ENCODE results near the gene ZCCHC10.

DNA sequence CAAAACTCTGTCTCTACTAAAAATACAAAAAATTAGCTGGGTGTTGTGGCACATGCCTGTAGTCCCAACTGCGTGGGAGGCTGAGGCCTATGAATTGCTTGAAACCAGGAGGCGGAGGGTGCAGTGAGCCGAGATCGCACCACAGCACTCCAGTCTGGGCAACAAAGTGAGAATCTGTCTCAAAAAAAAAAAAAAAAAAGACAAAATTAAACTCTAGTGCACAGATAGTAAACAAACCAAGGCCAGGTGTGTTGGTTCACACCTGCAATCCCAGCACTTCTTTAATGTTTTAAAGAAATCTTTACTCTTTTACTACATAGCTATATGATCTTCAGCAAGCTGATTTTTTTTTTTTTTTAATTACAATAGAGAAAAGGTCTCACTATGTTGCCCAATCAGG, 8.4 kb downstream of the ZCCHC10 start:
- TF ChIP-seq POLR2AphosphoS5 (IDR thresholded peaks at IDR 0.05) = no peak
- TF ChIP-seq, protein P1, sequence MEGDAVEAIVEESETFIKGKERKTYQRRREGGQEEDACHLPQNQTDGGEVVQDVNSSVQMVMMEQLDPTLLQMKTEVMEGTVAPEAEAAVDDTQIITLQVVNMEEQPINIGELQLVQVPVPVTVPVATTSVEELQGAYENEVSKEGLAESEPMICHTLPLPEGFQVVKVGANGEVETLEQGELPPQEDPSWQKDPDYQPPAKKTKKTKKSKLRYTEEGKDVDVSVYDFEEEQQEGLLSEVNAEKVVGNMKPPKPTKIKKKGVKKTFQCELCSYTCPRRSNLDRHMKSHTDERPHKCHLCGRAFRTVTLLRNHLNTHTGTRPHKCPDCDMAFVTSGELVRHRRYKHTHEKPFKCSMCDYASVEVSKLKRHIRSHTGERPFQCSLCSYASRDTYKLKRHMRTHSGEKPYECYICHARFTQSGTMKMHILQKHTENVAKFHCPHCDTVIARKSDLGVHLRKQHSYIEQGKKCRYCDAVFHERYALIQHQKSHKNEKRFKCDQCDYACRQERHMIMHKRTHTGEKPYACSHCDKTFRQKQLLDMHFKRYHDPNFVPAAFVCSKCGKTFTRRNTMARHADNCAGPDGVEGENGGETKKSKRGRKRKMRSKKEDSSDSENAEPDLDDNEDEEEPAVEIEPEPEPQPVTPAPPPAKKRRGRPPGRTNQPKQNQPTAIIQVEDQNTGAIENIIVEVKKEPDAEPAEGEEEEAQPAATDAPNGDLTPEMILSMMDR (IDR thresholded peaks at IDR 0.05) = no peak

All from transverse colon (tissue), 4 donors.